ENCODE results near the gene NFIB. TPM values are rescaled to one million over a fixed set of nuclear protein-coding genes. Genes with fewer than 3 reads are reported as not detected.

The NFIB gene
- total and polyA plus RNA-seq, 2 of the 13 experiments (the other 11 are each of a cell fraction or from before 2014, with no cell fraction given), result 0.98 to 4.6 TPM

DNA sequence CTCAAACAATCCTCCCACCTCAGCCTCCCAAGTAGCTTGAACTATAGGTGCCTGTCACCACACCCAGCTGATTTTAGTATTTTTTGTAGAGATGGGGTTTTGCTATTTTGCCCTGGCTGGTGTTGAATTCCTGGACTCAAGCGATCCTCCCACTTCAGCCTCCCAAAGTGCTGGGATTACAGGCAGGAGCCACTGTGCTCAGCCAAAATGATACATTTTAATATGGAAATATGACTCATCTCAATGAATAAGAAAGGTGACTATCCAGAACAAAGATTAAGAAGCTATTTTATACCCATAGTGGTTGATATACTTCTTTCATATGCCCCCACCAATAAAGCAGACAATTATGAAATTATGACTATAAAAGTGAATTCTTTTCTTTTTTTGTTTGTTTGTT is 166.2 kb downstream of the NFIB start (continued):
- TF ChIP-seq, protein P1, sequence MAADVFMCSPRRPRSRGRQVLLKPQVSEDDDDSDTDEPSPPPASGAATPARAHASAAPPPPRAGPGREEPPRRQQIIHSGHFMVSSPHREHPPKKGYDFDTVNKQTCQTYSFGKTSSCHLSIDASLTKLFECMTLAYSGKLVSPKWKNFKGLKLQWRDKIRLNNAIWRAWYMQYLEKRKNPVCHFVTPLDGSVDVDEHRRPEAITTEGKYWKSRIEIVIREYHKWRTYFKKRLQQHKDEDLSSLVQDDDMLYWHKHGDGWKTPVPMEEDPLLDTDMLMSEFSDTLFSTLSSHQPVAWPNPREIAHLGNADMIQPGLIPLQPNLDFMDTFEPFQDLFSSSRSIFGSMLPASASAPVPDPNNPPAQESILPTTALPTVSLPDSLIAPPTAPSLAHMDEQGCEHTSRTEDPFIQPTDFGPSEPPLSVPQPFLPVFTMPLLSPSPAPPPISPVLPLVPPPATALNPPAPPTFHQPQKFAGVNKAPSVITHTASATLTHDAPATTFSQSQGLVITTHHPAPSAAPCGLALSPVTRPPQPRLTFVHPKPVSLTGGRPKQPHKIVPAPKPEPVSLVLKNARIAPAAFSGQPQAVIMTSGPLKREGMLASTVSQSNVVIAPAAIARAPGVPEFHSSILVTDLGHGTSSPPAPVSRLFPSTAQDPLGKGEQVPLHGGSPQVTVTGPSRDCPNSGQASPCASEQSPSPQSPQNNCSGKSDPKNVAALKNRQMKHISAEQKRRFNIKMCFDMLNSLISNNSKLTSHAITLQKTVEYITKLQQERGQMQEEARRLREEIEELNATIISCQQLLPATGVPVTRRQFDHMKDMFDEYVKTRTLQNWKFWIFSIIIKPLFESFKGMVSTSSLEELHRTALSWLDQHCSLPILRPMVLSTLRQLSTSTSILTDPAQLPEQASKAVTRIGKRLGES (CRISPR knock-in tag; IDR thresholded peaks at IDR 0.05; ENCODE audit: borderline replicate concordance), result no peak
- TF ChIP-seq, protein P2, sequence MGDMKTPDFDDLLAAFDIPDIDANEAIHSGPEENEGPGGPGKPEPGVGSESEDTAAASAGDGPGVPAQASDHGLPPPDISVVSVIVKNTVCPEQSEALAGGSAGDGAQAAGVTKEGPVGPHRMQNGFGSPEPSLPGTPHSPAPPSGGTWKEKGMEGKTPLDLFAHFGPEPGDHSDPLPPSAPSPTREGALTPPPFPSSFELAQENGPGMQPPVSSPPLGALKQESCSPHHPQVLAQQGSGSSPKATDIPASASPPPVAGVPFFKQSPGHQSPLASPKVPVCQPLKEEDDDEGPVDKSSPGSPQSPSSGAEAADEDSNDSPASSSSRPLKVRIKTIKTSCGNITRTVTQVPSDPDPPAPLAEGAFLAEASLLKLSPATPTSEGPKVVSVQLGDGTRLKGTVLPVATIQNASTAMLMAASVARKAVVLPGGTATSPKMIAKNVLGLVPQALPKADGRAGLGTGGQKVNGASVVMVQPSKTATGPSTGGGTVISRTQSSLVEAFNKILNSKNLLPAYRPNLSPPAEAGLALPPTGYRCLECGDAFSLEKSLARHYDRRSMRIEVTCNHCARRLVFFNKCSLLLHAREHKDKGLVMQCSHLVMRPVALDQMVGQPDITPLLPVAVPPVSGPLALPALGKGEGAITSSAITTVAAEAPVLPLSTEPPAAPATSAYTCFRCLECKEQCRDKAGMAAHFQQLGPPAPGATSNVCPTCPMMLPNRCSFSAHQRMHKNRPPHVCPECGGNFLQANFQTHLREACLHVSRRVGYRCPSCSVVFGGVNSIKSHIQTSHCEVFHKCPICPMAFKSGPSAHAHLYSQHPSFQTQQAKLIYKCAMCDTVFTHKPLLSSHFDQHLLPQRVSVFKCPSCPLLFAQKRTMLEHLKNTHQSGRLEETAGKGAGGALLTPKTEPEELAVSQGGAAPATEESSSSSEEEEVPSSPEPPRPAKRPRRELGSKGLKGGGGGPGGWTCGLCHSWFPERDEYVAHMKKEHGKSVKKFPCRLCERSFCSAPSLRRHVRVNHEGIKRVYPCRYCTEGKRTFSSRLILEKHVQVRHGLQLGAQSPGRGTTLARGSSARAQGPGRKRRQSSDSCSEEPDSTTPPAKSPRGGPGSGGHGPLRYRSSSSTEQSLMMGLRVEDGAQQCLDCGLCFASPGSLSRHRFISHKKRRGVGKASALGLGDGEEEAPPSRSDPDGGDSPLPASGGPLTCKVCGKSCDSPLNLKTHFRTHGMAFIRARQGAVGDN (CRISPR knock-in tag; IDR thresholded peaks at IDR 0.05), result no peak
- no peak for TF ChIP-seq ZNF441 (CRISPR knock-in tag; IDR thresholded peaks at IDR 0.05; ENCODE audit: borderline replicate concordance)
- TF ChIP-seq, protein P3, sequence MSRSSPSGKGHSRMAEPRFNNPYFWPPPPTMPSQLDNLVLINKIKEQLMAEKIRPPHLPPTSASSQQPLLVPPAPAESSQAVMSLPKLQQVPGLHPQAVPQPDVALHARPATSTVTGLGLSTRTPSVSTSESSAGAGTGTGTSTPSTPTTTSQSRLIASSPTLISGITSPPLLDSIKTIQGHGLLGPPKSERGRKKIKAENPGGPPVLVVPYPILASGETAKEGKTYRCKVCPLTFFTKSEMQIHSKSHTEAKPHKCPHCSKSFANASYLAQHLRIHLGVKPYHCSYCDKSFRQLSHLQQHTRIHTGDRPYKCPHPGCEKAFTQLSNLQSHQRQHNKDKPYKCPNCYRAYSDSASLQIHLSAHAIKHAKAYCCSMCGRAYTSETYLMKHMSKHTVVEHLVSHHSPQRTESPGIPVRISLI (CRISPR knock-in tag; IDR thresholded peaks at IDR 0.05; ENCODE audit: borderline replicate concordance), result no peak
- TF ChIP-seq ZNF460 (CRISPR knock-in tag; IDR thresholded peaks at IDR 0.05; ENCODE audit: borderline replicate concordance), result no peak
- TF ChIP-seq MIER2 (CRISPR knock-in tag; IDR thresholded peaks at IDR 0.05), result no peak
- no peak for TF ChIP-seq HOXA7 (CRISPR knock-in tag; IDR thresholded peaks at IDR 0.05)
- TF ChIP-seq, protein P4, sequence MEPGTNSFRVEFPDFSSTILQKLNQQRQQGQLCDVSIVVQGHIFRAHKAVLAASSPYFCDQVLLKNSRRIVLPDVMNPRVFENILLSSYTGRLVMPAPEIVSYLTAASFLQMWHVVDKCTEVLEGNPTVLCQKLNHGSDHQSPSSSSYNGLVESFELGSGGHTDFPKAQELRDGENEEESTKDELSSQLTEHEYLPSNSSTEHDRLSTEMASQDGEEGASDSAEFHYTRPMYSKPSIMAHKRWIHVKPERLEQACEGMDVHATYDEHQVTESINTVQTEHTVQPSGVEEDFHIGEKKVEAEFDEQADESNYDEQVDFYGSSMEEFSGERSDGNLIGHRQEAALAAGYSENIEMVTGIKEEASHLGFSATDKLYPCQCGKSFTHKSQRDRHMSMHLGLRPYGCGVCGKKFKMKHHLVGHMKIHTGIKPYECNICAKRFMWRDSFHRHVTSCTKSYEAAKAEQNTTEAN (CRISPR knock-in tag; conservative IDR thresholded peaks at IDR 0.05), result no peak
- no peak for TF ChIP-seq SSRP1 (CRISPR knock-in tag; IDR thresholded peaks at IDR 0.05)
- TF ChIP-seq, protein P5, sequence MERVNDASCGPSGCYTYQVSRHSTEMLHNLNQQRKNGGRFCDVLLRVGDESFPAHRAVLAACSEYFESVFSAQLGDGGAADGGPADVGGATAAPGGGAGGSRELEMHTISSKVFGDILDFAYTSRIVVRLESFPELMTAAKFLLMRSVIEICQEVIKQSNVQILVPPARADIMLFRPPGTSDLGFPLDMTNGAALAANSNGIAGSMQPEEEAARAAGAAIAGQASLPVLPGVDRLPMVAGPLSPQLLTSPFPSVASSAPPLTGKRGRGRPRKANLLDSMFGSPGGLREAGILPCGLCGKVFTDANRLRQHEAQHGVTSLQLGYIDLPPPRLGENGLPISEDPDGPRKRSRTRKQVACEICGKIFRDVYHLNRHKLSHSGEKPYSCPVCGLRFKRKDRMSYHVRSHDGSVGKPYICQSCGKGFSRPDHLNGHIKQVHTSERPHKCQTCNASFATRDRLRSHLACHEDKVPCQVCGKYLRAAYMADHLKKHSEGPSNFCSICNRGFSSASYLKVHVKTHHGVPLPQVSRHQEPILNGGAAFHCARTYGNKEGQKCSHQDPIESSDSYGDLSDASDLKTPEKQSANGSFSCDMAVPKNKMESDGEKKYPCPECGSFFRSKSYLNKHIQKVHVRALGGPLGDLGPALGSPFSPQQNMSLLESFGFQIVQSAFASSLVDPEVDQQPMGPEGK (CRISPR knock-in tag; IDR thresholded peaks at IDR 0.05), result no peak

All from HepG2 (cell line).